ENCODE data around the gene COL6A2.
"Not testable (repeated sequence)": the region's sequence is repeated elsewhere in the genome, so short reads cannot be mapped to it uniquely, and the experiment has no call there.

COL6A2 gene

GRCh38 chr21:46067505-46068201 lies 30.3 kb upstream of the COL6A2 start:
- Histone ChIP-seq H3K36me3 (ENCODE audit: control insufficient read depth, insufficient read depth, low read length) (no peaks in the 10 kb centered on the region), H3K9ac (ENCODE audit: low read depth, low read length) (no peak overlapping the region), H3K9me3 (ENCODE audit: control insufficient read depth, insufficient read depth, low read length) (peaks cover 9% of the 10 kb centered on the region), H3K27ac (ENCODE audit: low read depth, low read length) (no peak overlapping the region), H3K4me3 (ENCODE audit: low read depth, low read length) (no peak overlapping the region), H3K4me1 (ENCODE audit: control insufficient read depth, insufficient read depth, low read length) (peaks cover 7% of the 10 kb centered on the region; the same call in 1 of the 2 replicates), H3K27me3 (ENCODE audit: control insufficient read depth, insufficient read depth, low read length) (no peaks in the 10 kb centered on the region)

- Histone ChIP-seq H3K9me3 (ENCODE audit: control insufficient read depth, insufficient read depth, low read length) (no peaks in the 10 kb centered on the region), H3K27me3 (ENCODE audit: control insufficient read depth, insufficient read depth, low read length) (no peaks in the 10 kb centered on the region), H3K4me3 (ENCODE audit: low read depth, low read length) (no peak overlapping the region), H3K9ac (ENCODE audit: low read depth, low read length) (no peak overlapping the region), H3K4me1 (ENCODE audit: control insufficient read depth, insufficient read depth, low read length) (peaks cover 7% of the 10 kb centered on the region; the same call in 1 of the 2 replicates), H3K27ac (ENCODE audit: low read depth, low read length) (no peak overlapping the region), H3K36me3 (ENCODE audit: control insufficient read depth, insufficient read depth, low read length) (no peaks in the 10 kb centered on the region)
These were observed 29.3 kb upstream of the COL6A2 start for GRCh38 chr21:46068516-46069079.

GRCh38 chr21:46069166-46069565 lies 28.7 kb upstream of the COL6A2 start:
- no peaks in the 10 kb centered on the region for H3K9me3 ChIP-seq (ENCODE audit: control insufficient read depth, insufficient read depth, low read length)
- no peaks in the 10 kb centered on the region for H3K27me3 ChIP-seq (ENCODE audit: control insufficient read depth, insufficient read depth, low read length)
- no peak overlapping the region for H3K4me3 ChIP-seq (ENCODE audit: low read depth, low read length)
- no peak overlapping the region for H3K9ac ChIP-seq (ENCODE audit: low read depth, low read length)
- no peak overlapping the region for H3K27ac ChIP-seq (ENCODE audit: low read depth, low read length)
- peaks cover 7% of the 10 kb centered on the region; the same call in 1 of the 2 replicates for H3K4me1 ChIP-seq (ENCODE audit: control insufficient read depth, insufficient read depth, low read length)
- H3K36me3 ChIP-seq (ENCODE audit: control insufficient read depth, insufficient read depth, low read length): no peaks in the 10 kb centered on the region

GRCh38 chr21:46069719-46070279 lies 28.1 kb upstream of the COL6A2 start:
- no peaks in the 10 kb centered on the region for H3K36me3 ChIP-seq (ENCODE audit: control insufficient read depth, insufficient read depth, low read length)
- H3K4me3 ChIP-seq (ENCODE audit: low read depth, low read length): no peak overlapping the region
- no peak overlapping the region for H3K9ac ChIP-seq (ENCODE audit: low read depth, low read length)
- no peaks in the 10 kb centered on the region for H3K27me3 ChIP-seq (ENCODE audit: control insufficient read depth, insufficient read depth, low read length)
- peaks cover 7% of the 10 kb centered on the region; the same call in 1 of the 2 replicates for H3K4me1 ChIP-seq (ENCODE audit: control insufficient read depth, insufficient read depth, low read length)
- no peak overlapping the region for H3K27ac ChIP-seq (ENCODE audit: low read depth, low read length)
- no peaks in the 10 kb centered on the region for H3K9me3 ChIP-seq (ENCODE audit: control insufficient read depth, insufficient read depth, low read length)

GRCh38 chr21:46071082-46071481 lies 26.8 kb upstream of the COL6A2 start:
- H3K27ac ChIP-seq (ENCODE audit: low read depth, low read length): no peak overlapping the region
- peaks cover 7% of the 10 kb centered on the region; the same call in 1 of the 2 replicates for H3K4me1 ChIP-seq (ENCODE audit: control insufficient read depth, insufficient read depth, low read length)
- H3K36me3 ChIP-seq (ENCODE audit: control insufficient read depth, insufficient read depth, low read length): no peaks in the 10 kb centered on the region
- no peak overlapping the region for H3K9ac ChIP-seq (ENCODE audit: low read depth, low read length)
- no peaks in the 10 kb centered on the region for H3K27me3 ChIP-seq (ENCODE audit: control insufficient read depth, insufficient read depth, low read length)
- H3K4me3 ChIP-seq (ENCODE audit: low read depth, low read length): no peak overlapping the region
- no peaks in the 10 kb centered on the region for H3K9me3 ChIP-seq (ENCODE audit: control insufficient read depth, insufficient read depth, low read length)

GRCh38 chr21:46076724-46077123 lies 21.2 kb upstream of the COL6A2 start:
- H3K9ac ChIP-seq (ENCODE audit: low read depth, low read length); H3K27me3 ChIP-seq (ENCODE audit: control insufficient read depth, insufficient read depth, low read length); H3K4me3 ChIP-seq (ENCODE audit: low read depth, low read length); H3K27ac ChIP-seq (ENCODE audit: low read depth, low read length); H3K4me1 ChIP-seq (ENCODE audit: control insufficient read depth, insufficient read depth, low read length); H3K9me3 ChIP-seq (ENCODE audit: control insufficient read depth, insufficient read depth, low read length); H3K36me3 ChIP-seq (ENCODE audit: control insufficient read depth, insufficient read depth, low read length): not testable (repeated sequence)

- H3K27ac ChIP-seq (ENCODE audit: low read depth, low read length): no peak overlapping the region
- H3K9me3 ChIP-seq (ENCODE audit: control insufficient read depth, insufficient read depth, low read length): no peaks in the 10 kb centered on the region
- no peaks in the 10 kb centered on the region for H3K4me1 ChIP-seq (ENCODE audit: control insufficient read depth, insufficient read depth, low read length)
- H3K9ac ChIP-seq (ENCODE audit: low read depth, low read length): no peak overlapping the region
- no peaks in the 10 kb centered on the region for H3K27me3 ChIP-seq (ENCODE audit: control insufficient read depth, insufficient read depth, low read length)
- no peaks in the 10 kb centered on the region for H3K36me3 ChIP-seq (ENCODE audit: control insufficient read depth, insufficient read depth, low read length)
- no peak overlapping the region for H3K4me3 ChIP-seq (ENCODE audit: low read depth, low read length)
These were observed 20.2 kb upstream of the COL6A2 start for GRCh38 chr21:46077674-46078101.

- H3K4me3 ChIP-seq (ENCODE audit: low read depth, low read length): no peak overlapping the region
- H3K27me3 ChIP-seq (ENCODE audit: control insufficient read depth, insufficient read depth, low read length): no peaks in the 10 kb centered on the region
These were observed 19.5 kb upstream of the COL6A2 start for GRCh38 chr21:46078322-46078977.

GRCh38 chr21:46078978-46079351 lies 18.9 kb upstream of the COL6A2 start:
- H3K36me3 ChIP-seq (ENCODE audit: control insufficient read depth, insufficient read depth, low read length): no peaks in the 10 kb centered on the region
- no peak overlapping the region for H3K4me3 ChIP-seq (ENCODE audit: low read depth, low read length)
- H3K9me3 ChIP-seq (ENCODE audit: control insufficient read depth, insufficient read depth, low read length): no peaks in the 10 kb centered on the region
- no peak overlapping the region for H3K27ac ChIP-seq (ENCODE audit: low read depth, low read length)
- no peaks in the 10 kb centered on the region for H3K4me1 ChIP-seq (ENCODE audit: control insufficient read depth, insufficient read depth, low read length)
- H3K27me3 ChIP-seq (ENCODE audit: control insufficient read depth, insufficient read depth, low read length): no peaks in the 10 kb centered on the region
- H3K9ac ChIP-seq (ENCODE audit: low read depth, low read length): no peak overlapping the region

More at GRCh38 chr21:46078322-46078977, 19.5 kb upstream of the COL6A2 start:
- Histone ChIP-seq H3K4me1 (ENCODE audit: control insufficient read depth, insufficient read depth, low read length) (no peaks in the 10 kb centered on the region), H3K27ac (ENCODE audit: low read depth, low read length) (no peak overlapping the region), H3K36me3 (ENCODE audit: control insufficient read depth, insufficient read depth, low read length) (no peaks in the 10 kb centered on the region), H3K9me3 (ENCODE audit: control insufficient read depth, insufficient read depth, low read length) (no peaks in the 10 kb centered on the region), H3K9ac (ENCODE audit: low read depth, low read length) (no peak overlapping the region)

GRCh38 chr21:46079352-46080170 lies 18.4 kb upstream of the COL6A2 start:
- no peaks in the 10 kb centered on the region for H3K36me3 ChIP-seq (ENCODE audit: control insufficient read depth, insufficient read depth, low read length)
- H3K9me3 ChIP-seq (ENCODE audit: control insufficient read depth, insufficient read depth, low read length): no peaks in the 10 kb centered on the region
- no peaks in the 10 kb centered on the region for H3K4me1 ChIP-seq (ENCODE audit: control insufficient read depth, insufficient read depth, low read length)
- H3K4me3 ChIP-seq (ENCODE audit: low read depth, low read length): no peak overlapping the region
- H3K9ac ChIP-seq (ENCODE audit: low read depth, low read length): no peak overlapping the region
- H3K27me3 ChIP-seq (ENCODE audit: control insufficient read depth, insufficient read depth, low read length): no peaks in the 10 kb centered on the region
- no peak overlapping the region for H3K27ac ChIP-seq (ENCODE audit: low read depth, low read length)
